Myocyte (in vitro differentiated cells): ENCODE data around the gene NECTIN4. TPM values are rescaled to one million over a fixed set of nuclear protein-coding genes. Genes with fewer than 3 reads are reported as not detected.

Source experiments
- DNase-seq: peaks from one replicate; pipeline ENCODE4 v3.0.0-alpha.2; 2012; ENCODE audit warnings: low read depth
- total RNA-seq: library from RNA; depleted of rRNA; stranded (reverse); fragments of >200 nt; gene quantifications from 2 replicates; pipeline ENCODE4 v1.2.3, GENCODE V29; 2014

Gene NECTIN4
- total RNA-seq, 1 donor from 2014 or later = 0.16 TPM

DNA sequence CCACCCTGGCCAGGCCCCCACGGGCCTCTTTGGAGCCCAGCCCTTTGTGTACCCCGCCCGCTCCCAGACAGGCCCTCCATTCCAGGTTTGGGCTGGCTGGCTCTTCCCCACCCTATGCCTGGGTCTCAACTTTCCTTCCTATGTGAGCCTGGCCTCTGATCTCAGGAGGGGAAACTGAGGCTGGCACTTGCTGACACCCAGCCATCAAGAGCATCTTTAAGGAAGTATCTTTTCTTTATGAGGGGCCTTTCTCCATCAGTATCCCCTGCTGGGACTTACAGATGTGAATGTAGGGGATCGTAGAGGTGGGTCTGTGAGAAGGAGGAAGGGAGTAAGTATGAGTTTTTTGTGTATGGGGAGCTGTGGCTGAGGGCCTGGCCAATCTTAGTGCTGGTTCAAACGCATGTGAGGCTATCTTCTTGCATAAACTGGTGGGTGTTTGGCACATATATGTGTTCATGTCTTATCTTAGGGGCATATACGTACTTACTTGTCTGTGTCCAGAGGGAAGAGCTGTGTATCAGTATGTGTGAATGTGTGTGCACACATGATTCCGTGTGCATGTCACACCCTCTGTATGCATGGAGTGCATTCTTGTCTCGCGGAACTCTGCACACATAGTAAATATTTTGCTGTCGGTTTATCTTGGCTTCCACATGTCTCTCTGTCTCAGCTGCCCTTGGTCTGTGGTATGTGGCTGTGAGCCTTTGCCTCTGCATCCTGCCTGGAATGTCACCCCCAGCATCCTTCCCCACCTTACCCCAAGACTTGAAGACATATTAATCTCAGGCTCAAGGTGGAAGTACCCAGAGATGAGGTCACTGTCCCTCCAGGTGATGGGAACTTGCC is 5.4 kb downstream of the NECTIN4 start:
- peak; percentile 37 for DNase-seq

GRCh38 chr1:161082996-161083747 is 6.2 kb downstream of the NECTIN4 start:
- DNase-seq = peak; percentile 90

DNA sequence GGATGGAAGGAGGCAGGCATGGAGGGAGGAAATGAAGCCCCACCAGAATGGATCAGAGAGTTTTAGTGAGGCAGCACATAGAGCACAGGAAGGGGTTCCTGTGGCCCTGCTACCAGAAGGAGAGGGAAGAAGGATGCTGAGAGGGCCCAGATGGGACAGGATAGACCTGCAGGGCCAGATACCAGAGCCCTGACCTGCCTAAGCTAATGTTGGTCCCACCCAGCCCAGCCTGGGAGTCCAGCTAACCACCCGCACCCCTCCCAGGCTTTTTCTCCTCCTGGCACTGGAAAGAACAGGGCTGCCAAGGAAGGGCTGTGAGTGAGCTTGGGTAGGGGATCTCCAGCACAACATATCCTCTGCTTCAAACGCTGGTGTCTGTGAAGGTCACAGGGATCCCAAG is 6.9 kb downstream of the NECTIN4 start:
- no peak for DNase-seq

GRCh38 chr1:161081519-161081918 is 7.8 kb downstream of the NECTIN4 start:
- no peak for DNase-seq

DNA sequence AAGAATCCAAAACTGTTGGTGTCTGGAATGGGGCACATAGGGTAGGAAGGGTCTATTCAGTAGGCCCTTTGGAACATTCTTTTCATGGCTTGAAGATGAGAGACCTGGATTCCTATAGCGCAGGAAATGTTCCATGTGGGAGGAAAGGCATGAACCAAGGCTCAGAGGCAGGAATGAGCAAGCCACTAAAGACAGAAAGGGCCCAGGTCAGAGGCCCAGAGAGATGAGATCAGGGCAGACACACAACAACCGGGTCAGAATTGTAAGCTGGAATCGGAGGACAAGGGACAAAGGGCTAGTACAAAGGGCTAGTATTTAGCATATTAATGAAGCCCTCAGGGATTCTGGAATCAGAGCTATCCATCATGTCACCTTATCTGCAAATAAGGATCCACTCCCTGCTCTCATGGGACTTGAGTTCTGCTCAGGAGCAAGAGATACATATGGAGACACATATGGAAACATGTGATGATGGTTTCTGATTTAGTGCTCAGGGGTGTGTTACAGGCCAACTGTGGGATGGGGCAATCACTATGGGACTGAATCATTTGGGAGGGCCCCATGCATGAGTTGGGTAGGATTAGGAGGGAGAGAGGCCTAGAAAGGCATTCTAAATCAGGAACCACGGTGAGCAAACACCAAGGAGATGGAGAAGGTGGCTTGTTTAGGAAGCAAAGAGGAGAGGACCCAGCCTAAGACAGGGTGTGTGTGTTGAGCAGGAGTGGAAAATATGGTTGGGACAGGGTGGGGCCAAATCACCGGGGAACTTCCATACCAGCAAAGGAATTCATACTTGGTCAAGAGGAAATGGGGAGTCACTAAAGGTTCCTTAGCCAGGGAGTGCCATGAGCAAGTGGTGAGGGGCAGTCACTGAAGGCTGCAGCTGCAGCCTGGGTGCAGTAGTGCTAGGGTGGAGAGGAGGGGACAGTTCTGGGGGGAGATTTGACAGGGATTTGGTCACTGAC is 8.6 kb downstream of the NECTIN4 start:
- DNase-seq = no peak

DNA sequence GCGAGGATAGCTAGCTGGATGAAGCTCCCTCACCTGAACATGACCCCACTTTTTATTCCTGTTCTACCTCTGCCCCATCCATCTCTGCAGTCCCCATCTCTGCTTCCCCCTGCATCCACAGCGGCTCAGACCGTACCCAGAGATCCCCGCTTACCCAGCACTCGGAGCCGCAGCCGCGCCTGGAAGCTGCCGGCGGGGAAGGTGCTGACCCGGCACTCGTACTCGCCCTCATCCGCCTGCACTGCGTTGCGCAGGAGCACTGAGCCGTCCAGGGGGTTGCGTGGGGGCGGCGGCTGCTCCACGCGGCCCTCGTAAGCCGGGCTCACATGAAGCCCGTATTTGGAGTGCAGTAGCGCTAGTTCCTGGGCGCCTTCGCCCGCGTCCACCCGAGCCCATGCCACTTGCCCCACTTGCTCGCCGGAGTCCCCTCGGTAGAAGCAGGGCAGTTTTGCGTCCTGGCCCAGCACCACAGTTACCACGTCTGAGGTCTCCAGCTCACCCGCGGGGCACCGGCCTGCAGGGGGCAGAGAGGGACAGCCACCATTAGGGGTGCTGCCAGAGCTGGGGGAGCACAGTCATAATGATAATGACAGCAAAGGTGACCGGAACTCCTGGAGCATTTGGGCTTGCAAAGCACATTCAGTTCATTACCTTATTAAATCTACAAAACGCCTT is 9.8 kb downstream of the NECTIN4 start:
- DNase-seq = no peak

DNA sequence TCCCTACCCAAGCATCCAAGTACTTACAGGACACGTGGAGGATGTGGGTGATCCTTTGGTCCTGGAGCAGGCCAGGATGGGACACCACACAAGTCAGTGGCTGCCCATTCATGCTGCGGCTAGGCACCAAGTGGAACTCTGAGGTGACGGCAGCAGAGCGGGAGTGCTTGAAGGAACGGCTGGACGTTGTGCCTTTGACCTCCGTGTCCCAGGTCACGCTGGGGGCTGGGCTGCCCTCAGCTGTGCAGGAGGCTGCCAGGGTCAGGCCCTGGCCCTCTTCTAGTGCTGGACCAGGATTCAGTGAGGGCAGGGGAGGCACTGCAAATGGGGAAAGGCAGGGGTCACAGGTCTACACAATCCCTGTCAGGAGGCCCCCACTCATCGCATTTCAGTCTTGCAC is 11.9 kb downstream of the NECTIN4 start:
- DNase-seq = no peak

DNA sequence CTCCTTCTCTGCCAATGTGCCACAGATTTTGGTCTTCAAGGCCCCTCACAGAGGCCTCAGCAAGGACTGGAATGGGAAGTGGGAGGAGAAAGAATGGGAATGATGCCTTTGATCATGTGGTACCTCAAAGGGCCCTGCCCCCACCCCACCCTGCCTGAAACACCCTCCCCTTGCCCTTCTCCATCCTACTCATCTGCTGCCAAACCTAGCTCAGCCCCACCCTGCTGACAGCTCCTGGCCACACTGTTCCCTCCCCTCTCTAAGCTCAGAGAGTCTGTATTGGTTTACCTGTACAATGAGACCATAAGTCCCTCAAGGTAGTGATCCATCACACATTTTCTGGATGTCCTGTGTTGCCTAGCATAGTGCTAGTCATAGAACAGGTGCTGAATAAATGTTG is 12.9 kb downstream of the NECTIN4 start:
- DNase-seq = no peak

DNA sequence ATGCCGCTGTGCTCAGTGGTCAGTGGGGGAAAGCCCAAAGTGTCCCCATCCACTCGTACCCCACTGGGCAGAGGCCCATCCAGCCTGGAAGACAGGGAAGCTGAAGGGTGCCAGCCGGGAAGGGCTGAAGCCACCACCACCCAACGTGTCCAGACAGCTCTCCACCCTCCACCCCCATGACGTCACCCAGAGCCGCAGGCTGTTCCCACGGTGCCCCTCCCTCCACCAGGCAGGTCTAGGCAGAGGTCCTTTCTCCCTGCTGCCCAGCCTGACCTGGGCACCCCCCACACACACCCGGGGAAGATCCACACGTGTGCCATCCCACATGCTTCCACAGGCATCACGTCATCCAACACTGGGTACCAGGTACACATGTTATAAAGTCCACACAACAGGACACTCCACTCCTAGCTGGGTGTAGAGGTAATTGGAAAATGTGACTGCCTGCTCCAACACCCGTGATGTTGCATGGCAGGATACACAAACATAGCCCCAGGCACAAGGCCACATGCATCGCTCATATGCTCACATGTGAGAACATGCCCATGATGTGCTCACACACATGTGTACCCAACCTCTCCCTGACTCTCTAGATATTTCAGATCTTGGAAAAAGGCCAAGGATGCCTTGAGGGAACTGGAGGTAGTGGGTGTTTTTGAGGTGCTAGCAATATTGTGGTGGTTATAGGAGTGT is 14.5 kb downstream of the NECTIN4 start:
- no peak for DNase-seq

GRCh38 chr1:161073474-161074121 is 15.8 kb downstream of the NECTIN4 start:
- DNase-seq = no peak

- DNase-seq = no peak
Observed at GRCh38 chr1:161072751-161073449, 16.5 kb downstream of the NECTIN4 start.

DNA sequence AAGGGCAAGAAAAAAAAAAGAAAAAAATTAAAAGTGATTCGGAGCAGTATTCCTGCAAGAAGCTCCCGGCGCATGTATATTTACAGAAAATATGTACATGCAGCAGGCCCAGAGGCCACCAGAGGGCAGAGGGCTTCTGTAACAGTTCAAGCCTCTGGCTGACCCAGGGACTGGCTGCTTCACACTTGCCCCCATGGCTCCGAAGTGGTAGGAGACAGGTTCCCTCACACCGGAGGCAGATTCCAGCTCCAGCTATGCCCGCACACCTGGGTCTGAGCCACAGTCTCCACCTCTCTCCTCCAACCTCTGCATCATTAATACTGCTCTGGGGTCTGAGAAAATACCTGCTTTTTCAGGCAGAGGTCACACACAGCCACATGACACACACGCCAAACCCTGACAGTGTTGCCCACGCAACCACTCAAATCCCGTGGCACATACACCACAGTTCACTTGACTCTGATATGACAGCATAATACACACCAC is 17.4 kb downstream of the NECTIN4 start:
- peak; percentile 40 for DNase-seq

DNA sequence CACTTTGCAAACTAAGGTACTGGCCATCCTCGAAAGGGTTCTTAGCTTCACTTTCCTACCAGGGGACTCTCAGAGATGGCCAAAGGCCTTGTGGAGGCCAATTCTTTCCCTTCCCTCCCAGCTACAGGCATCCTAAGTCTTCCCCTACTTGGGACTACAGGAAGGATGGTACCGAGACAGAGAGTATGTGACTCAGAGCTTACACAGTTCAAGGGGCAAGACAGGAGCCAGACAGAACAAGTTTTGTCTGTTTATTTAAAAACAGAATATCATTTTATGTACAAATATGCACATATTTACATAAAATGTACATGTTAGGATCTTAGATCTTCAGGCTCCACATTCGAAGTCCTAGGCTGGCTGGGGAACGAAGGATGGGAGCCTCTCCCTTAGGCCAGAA is 18.6 kb downstream of the NECTIN4 start:
- no peak for DNase-seq

- no peak for DNase-seq
Observed at GRCh38 chr1:161069731-161070270, 19.6 kb downstream of the NECTIN4 start, which contains the start of gene ARHGAP30. Gene ARHGAP30 (minus strand): TSS chr1:161069891. CDS start chr1:161069624, 267 bp downstream.

DNA sequence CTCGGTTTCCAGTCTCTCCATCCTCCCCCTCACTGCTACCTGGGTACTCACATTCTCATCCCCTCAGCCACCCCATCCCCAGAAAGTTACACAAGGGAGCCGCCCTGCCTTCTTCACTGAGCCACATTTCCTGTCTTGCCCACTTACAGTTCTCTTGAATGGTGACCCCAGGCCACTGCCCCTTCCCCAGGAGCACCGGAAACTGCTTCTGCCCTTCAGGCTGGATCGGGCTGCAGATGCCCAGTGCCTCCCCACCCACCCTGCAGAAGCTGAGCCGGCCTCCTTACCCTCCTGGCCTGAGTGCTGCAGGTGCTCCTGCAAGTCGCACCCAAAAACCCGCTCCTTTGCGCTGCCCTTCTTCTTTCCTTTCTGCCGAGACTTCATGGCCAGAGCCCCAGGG is 20.1 kb downstream of the NECTIN4 start:
- DNase-seq = no peak

GRCh38 chr1:161068306-161069234 is 20.8 kb downstream of the NECTIN4 start:
- no peak for DNase-seq

- DNase-seq = no peak
Observed at GRCh38 chr1:161066694-161067093, 22.7 kb downstream of the NECTIN4 start.
